Nucleus accumbens (tissue), 56 donors: ENCODE data around the gene LYL1.
A peak's percentile ranks its signal among the peaks of the same experiment; 100 is the strongest.

ENCODE experiments used
- DNase-seq, 56 donors: peaks; one replicate each; lab custom pipeline; 2025; lab: John Stamatoyannopoulos, UW

Gene LYL1

GRCh38 chr19:13130886-13131490 lies 28.3 kb upstream of the LYL1 start:
- no peak for DNase-seq

- DNase-seq = no peak
Measured at GRCh38 chr19:13129384-13129783, 26.7 kb upstream of the LYL1 start.

- DNase-seq = no peak
Measured at GRCh38 chr19:13128583-13128982, 25.9 kb upstream of the LYL1 start.

GRCh38 chr19:13127811-13128575 lies 25.3 kb upstream of the LYL1 start:
- no peak for DNase-seq

GRCh38 chr19:13127051-13127450 lies 24.4 kb upstream of the LYL1 start:
- DNase-seq = no peak

GRCh38 chr19:13122980-13123957 lies 20.6 kb upstream of the LYL1 start:
- DNase-seq = peak in 10 of 56 donors; percentile 5 to 46 (median 18)

GRCh38 chr19:13122275-13122878 lies 19.7 kb upstream of the LYL1 start:
- no peak for DNase-seq

GRCh38 chr19:13121551-13122274 lies 19.1 kb upstream of the LYL1 start:
- DNase-seq = no peak

- DNase-seq = no peak
Measured at GRCh38 chr19:13120817-13121216, 18.2 kb upstream of the LYL1 start.

- DNase-seq = no peak
Measured at GRCh38 chr19:13120031-13120430, 17.4 kb upstream of the LYL1 start.

GRCh38 chr19:13119627-13120026 lies 17.0 kb upstream of the LYL1 start:
- no peak for DNase-seq

- peak in 6 of 56 donors; percentile 9 to 54 (median 20) for DNase-seq
Measured at GRCh38 chr19:13118424-13119193, 16.0 kb upstream of the LYL1 start.

GRCh38 chr19:13117772-13118423 lies 15.2 kb upstream of the LYL1 start, which contains the start of gene NACC1:
Gene NACC1 (plus strand): TSS chr19:13118264. CDS start chr19:13135208, 16,944 bp downstream.
- peak in 54 of 56 donors; percentile 47 to 92 (median 81) for DNase-seq

- no peak for DNase-seq
Measured at GRCh38 chr19:13117176-13117771, 14.6 kb upstream of the LYL1 start.

GRCh38 chr19:13116282-13117175 lies 13.9 kb upstream of the LYL1 start, which contains the start of gene TRMT1:
Gene TRMT1 (minus strand): TSS chr19:13116740. CDS start chr19:13116399, 341 bp downstream.
- peak in 54 of 56 donors; percentile 67 to 95 (median 86) for DNase-seq

- peak in 1 of 56 donors; percentile 47 for DNase-seq
Measured at GRCh38 chr19:13115936-13116281, 13.3 kb upstream of the LYL1 start.

GRCh38 chr19:13112555-13112954 lies 9.9 kb upstream of the LYL1 start:
- DNase-seq = no peak
